GM12878 (cell line): ENCODE results near the gene FBXL3. TPM values are rescaled to one million over a fixed set of nuclear protein-coding genes. Genes with fewer than 3 reads are reported as not detected.

Experiments
- BCL3 ChIP-seq: IDR thresholded peaks from 2 replicates; pipeline ENCODE4 v1.6.1; 2011; ENCODE audit warnings: borderline replicate concordance, low read depth, mild to moderate bottlenecking, moderate library complexity, low read length; ENCODE audit not compliant: insufficient read depth, poor library complexity, severe bottlenecking
- BRCA1 ChIP-seq: IDR thresholded peaks from 2 replicates; pipeline ENCODE4 v1.6.1; 2011; ENCODE audit warnings: low read depth, low read length, improper control_type of control experiment
- CBFB ChIP-seq: IDR thresholded peaks from 2 replicates; pipeline ENCODE4 v1.6.1; 2016; ENCODE audit warnings: antibody characterized with exemption, low read depth
- CHD4 ChIP-seq: fragments of 200-600 bp; sonication (generic); IDR thresholded peaks from 2 replicates; pipeline ENCODE4 v1.6.1; 2016; ENCODE audit warnings: mild to moderate bottlenecking
- E4F1 ChIP-seq: fragments of 450-650 bp; IDR thresholded peaks from 2 replicates; pipeline ENCODE4 v1.6.1; 2018; ENCODE audit warnings: borderline replicate concordance, mild to moderate bottlenecking; ENCODE audit not compliant: partially characterized antibody
- ELK1 ChIP-seq: IDR thresholded peaks from 2 replicates; pipeline ENCODE4 v1.6.1; 2012; ENCODE audit warnings: low read depth, low read length, improper control_type of control experiment
- HDAC6 ChIP-seq: fragments of 200-600 bp; sonication (generic); IDR thresholded peaks from one replicate; pipeline ENCODE4 v1.8.0; 2017; ENCODE audit warnings: antibody characterized with exemption; ENCODE audit not compliant: unreplicated experiment
- KDM1A ChIP-seq: fragments of 200-600 bp; sonication (generic); IDR thresholded peaks from 2 replicates; pipeline ENCODE4 v1.6.1; 2016; ENCODE audit warnings: borderline replicate concordance
- MAX ChIP-seq: IDR thresholded peaks from 2 replicates; pipeline ENCODE4 v1.6.1; 2012; ENCODE audit warnings: low read depth, low read length, improper control_type of control experiment
- NFIC ChIP-seq: IDR thresholded peaks from 2 replicates; pipeline ENCODE4 v1.6.1; 2012; ENCODE audit warnings: low read depth, mild to moderate bottlenecking, inconsistent platforms, low read length, moderate library complexity
- REST ChIP-seq: IDR thresholded peaks from 2 replicates; pipeline ENCODE4 v1.6.1; 2012; ENCODE audit warnings: mild to moderate bottlenecking, low read depth, low read length
- RFX5 ChIP-seq: IDR thresholded peaks from 2 replicates; pipeline ENCODE4 v1.6.1; 2011; ENCODE audit warnings: low read depth, low read length, improper control_type of control experiment
- RUNX3 ChIP-seq: IDR thresholded peaks from 2 replicates; pipeline ENCODE4 v1.6.1; 2012; ENCODE audit warnings: low read length, inconsistent platforms
- SREBF2 ChIP-seq: IDR thresholded peaks from 2 replicates; pipeline ENCODE4 v1.6.1; 2012; ENCODE audit warnings: mild to moderate bottlenecking, low read length
- TCF3 ChIP-seq: IDR thresholded peaks from 2 replicates; pipeline ENCODE4 v1.6.1; 2012; ENCODE audit warnings: low read depth, mild to moderate bottlenecking, low read length, borderline replicate concordance; ENCODE audit not compliant: insufficient read depth
- TCF7 ChIP-seq: IDR thresholded peaks from 2 replicates; pipeline ENCODE4 v1.6.1; 2014; ENCODE audit warnings: antibody characterized with exemption, borderline replicate concordance
- USF1 ChIP-seq: IDR thresholded peaks from 2 replicates; pipeline ENCODE4 v1.6.1; 2011; ENCODE audit warnings: borderline replicate concordance, low read depth, mild to moderate bottlenecking, moderate library complexity, mixed read lengths, low read length; ENCODE audit not compliant: insufficient read depth; ENCODE audit errors: extremely low read length
- USF2 ChIP-seq: IDR thresholded peaks from 2 replicates; pipeline ENCODE4 v1.6.1; 2011; ENCODE audit warnings: low read depth, low read length, improper control_type of control experiment, borderline replicate concordance
- ZNF274 ChIP-seq: IDR thresholded peaks from one replicate; pipeline ENCODE4 v1.8.0; 2011; ENCODE audit not compliant: insufficient read length, insufficient read depth
- polyA plus RNA-seq, 11 experiments: library from polyadenylated mRNA; depleted of rRNA in 4 of 11; unstranded in 6 of 11; stranded (reverse) in 5 of 11; fragments of >200 nt; fragmentation: Nextera tagmentation in 4 of 11; fragmentation: Illumina TruSeq in 1 of 11; extraction: Ambion mirVana in 4 of 11; extraction: Trizol in 1 of 11; gene quantifications; 1 replicate in 1 of 11; 2 replicates in 10 of 11; pipeline versions ENCODE4 v1.2.1 to v1.2.3, GENCODE V29; 2011 to 2016; ENCODE audit warnings: inconsistent platforms in 2 of 11, missing spikeins in 2 of 11, low read depth in 1 of 11
- total RNA-seq, 4 experiments: library from RNA; depleted of rRNA in 3 of 4; stranded (reverse); fragments of >200 nt in 3 of 4; fragmentation: Illumina TruSeq in 1 of 4; extraction: Trizol in 1 of 4; gene quantifications; 2 replicates each; pipeline versions ENCODE4 v1.2.1 to v1.2.3, GENCODE V29; 2013 to 2021

Gene FBXL3
- total and polyA plus RNA-seq, 10 of the 15 experiments (the other 5 are each of a cell fraction or from before 2014, with no cell fraction given), result 9.0 to 26.4 (median 19.7) TPM

- TF ChIP-seq BCL3, result no peak
- 0 out of 2 replicates have a peak, but pooled peaks have one; percentile 11 for TF ChIP-seq RUNX3
- no peak for TF ChIP-seq CBFB
- TF ChIP-seq USF1, result no peak
- no peak for TF ChIP-seq HDAC6
- no peak for TF ChIP-seq ZNF274
- no peak for TF ChIP-seq E4F1
- no peak for TF ChIP-seq REST
- no peak for TF ChIP-seq SREBF2
- TF ChIP-seq KDM1A, result no peak
- no peak for TF ChIP-seq MAX
- TF ChIP-seq BRCA1, result no peak
- TF ChIP-seq TCF7, result no peak
- TF ChIP-seq USF2, result no peak
- TF ChIP-seq RFX5, result no peak
- no peak for TF ChIP-seq CHD4
- TF ChIP-seq ELK1, result no peak
- no peak for TF ChIP-seq TCF3
- TF ChIP-seq NFIC, result no peak
Observed at GRCh38 chr13:76980075-76980718, 46.8 kb downstream of the FBXL3 start (continued).
